Liver (tissue), 3 donors: ENCODE results near the gene POT1.

ENCODE experiments used
- ATF3 ChIP-seq: IDR thresholded peaks from 2 replicates; pipeline ENCODE4 v1.6.1; 2016; ENCODE audit warnings: antibody characterized with exemption
- HNF4A ChIP-seq, 2 donors: conservative IDR thresholded peaks; 2 replicates each; pipeline ENCODE4 v1.6.1; 2016; ENCODE audit warnings: antibody characterized with exemption in 2 of 2, mild to moderate bottlenecking in 2 of 2
- RAD21 ChIP-seq, 2 donors: IDR thresholded peaks; 2 replicates each; pipeline ENCODE4 v1.6.1; 2016; ENCODE audit warnings: antibody characterized with exemption in 2 of 2, mild to moderate bottlenecking in 2 of 2
- TAF1 ChIP-seq: conservative IDR thresholded peaks from 2 replicates; pipeline ENCODE4 v1.6.1; 2016; ENCODE audit warnings: antibody characterized with exemption, mild to moderate bottlenecking
- TF ChIP-seq, protein P1 (sequence below): fragments of 150-350 bp; IDR thresholded peaks from 2 replicates; pipeline ENCODE4 v1.5.1; 2017; ENCODE audit warnings: improper control_type of control experiment, low read depth, low read length; ENCODE audit not compliant: missing input control
- donor health status: healthy.
- donor health status: healthy.

DNA sequence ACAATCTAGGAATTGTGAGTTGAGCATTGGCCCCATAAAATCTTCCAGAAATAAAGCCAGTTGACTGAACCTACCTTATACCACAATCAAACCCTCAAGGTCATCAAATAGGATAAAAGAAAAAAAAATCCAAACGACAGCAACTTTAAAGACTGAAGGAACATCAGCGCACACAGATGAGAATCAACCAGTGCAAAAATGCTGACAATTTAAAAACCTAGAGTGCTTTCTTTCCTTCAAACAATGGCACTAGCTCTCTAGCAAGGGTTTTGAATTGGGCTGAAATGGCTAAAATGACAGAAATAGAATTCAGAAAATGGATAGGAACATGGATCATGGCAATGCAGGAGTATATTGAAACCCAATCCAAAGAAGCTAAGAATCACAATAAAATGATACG is 16.1 kb upstream of the POT1 start:
- TF ChIP-seq HNF4A (conservative IDR thresholded peaks at IDR 0.05) (no peak), ATF3 (no peak), RAD21 (IDR thresholded peaks at IDR 0.05) (no peak), TAF1 (no peak)
- TF ChIP-seq, protein P1, sequence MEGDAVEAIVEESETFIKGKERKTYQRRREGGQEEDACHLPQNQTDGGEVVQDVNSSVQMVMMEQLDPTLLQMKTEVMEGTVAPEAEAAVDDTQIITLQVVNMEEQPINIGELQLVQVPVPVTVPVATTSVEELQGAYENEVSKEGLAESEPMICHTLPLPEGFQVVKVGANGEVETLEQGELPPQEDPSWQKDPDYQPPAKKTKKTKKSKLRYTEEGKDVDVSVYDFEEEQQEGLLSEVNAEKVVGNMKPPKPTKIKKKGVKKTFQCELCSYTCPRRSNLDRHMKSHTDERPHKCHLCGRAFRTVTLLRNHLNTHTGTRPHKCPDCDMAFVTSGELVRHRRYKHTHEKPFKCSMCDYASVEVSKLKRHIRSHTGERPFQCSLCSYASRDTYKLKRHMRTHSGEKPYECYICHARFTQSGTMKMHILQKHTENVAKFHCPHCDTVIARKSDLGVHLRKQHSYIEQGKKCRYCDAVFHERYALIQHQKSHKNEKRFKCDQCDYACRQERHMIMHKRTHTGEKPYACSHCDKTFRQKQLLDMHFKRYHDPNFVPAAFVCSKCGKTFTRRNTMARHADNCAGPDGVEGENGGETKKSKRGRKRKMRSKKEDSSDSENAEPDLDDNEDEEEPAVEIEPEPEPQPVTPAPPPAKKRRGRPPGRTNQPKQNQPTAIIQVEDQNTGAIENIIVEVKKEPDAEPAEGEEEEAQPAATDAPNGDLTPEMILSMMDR: no peak
